Measurements from ENCODE around the gene CSPG5.

DNA sequence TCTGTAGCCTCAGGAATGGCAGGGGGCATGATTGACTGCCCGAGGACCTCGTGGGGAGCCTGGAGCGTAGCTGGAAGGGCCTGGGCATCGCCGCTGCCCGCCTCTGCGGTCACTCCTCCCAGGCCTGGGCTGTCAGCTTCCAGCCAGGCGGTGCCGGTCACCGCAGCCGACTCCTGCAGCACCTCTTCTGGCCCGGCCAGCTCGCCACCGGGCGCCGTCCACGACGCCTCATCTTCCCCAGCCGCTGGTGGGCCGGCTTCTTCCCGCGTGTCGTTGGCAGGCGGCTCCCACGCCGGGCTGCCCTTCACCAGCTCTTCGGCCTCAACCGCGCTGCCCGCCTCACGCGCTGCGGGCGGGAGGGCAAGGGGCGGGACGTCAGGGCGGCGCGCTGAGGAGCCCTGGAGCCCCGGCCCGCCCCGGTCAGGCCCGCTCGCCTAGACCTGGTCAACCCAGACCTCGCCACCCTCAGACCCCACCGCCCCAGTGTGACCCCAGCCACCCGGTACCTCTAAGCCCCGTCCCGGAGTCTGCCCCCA lies 1.0 kb downstream of the CSPG5 start:
- TF ChIP-seq, protein P1, sequence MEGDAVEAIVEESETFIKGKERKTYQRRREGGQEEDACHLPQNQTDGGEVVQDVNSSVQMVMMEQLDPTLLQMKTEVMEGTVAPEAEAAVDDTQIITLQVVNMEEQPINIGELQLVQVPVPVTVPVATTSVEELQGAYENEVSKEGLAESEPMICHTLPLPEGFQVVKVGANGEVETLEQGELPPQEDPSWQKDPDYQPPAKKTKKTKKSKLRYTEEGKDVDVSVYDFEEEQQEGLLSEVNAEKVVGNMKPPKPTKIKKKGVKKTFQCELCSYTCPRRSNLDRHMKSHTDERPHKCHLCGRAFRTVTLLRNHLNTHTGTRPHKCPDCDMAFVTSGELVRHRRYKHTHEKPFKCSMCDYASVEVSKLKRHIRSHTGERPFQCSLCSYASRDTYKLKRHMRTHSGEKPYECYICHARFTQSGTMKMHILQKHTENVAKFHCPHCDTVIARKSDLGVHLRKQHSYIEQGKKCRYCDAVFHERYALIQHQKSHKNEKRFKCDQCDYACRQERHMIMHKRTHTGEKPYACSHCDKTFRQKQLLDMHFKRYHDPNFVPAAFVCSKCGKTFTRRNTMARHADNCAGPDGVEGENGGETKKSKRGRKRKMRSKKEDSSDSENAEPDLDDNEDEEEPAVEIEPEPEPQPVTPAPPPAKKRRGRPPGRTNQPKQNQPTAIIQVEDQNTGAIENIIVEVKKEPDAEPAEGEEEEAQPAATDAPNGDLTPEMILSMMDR (IDR thresholded peaks at IDR 0.05; ENCODE audit: poor library complexity, severe bottlenecking), result no peak
- TF ChIP-seq RAD21 (conservative IDR thresholded peaks at IDR 0.05) (no peak), EZH2 (IDR thresholded peaks at IDR 0.05; ENCODE audit: borderline replicate concordance, insufficient read depth, low read length, poor library complexity, severe bottlenecking) (no peak), EP300 (conservative IDR thresholded peaks at IDR 0.05; ENCODE audit: poor library complexity, severe bottlenecking) (no peak), POLR2AphosphoS5 (IDR thresholded peaks at IDR 0.05) (no peak), TAF1 (IDR thresholded peaks at IDR 0.05; ENCODE audit: low read depth) (no peak)
- TF ChIP-seq, protein P2, sequence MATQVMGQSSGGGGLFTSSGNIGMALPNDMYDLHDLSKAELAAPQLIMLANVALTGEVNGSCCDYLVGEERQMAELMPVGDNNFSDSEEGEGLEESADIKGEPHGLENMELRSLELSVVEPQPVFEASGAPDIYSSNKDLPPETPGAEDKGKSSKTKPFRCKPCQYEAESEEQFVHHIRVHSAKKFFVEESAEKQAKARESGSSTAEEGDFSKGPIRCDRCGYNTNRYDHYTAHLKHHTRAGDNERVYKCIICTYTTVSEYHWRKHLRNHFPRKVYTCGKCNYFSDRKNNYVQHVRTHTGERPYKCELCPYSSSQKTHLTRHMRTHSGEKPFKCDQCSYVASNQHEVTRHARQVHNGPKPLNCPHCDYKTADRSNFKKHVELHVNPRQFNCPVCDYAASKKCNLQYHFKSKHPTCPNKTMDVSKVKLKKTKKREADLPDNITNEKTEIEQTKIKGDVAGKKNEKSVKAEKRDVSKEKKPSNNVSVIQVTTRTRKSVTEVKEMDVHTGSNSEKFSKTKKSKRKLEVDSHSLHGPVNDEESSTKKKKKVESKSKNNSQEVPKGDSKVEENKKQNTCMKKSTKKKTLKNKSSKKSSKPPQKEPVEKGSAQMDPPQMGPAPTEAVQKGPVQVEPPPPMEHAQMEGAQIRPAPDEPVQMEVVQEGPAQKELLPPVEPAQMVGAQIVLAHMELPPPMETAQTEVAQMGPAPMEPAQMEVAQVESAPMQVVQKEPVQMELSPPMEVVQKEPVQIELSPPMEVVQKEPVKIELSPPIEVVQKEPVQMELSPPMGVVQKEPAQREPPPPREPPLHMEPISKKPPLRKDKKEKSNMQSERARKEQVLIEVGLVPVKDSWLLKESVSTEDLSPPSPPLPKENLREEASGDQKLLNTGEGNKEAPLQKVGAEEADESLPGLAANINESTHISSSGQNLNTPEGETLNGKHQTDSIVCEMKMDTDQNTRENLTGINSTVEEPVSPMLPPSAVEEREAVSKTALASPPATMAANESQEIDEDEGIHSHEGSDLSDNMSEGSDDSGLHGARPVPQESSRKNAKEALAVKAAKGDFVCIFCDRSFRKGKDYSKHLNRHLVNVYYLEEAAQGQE (IDR thresholded peaks at IDR 0.05; ENCODE audit: borderline replicate concordance), result no peak
